Erythroblast (primary cell): ENCODE measurements around the gene ATG7.

Experiments
- GATA1 ChIP-seq: IDR thresholded peaks from 2 replicates; pipeline ENCODE4 v1.6.1; 2011; ENCODE audit warnings: low read depth, mild to moderate bottlenecking, control low read depth, low read length, moderate library complexity
- POLR2A ChIP-seq: IDR thresholded peaks from 2 replicates; pipeline ENCODE4 v1.6.1; 2011; ENCODE audit warnings: mild to moderate bottlenecking, low read length

GRCh38 chr3:11373654-11374053 is 101.5 kb downstream of the ATG7 start:
- TF ChIP-seq POLR2A, result no peak
- TF ChIP-seq GATA1, result no peak
